ENCODE results near the gene RCOR3.
"Not testable (repeated sequence)": the region's sequence is repeated elsewhere in the genome, so short reads cannot be mapped to it uniquely, and the experiment has no call there.

RCOR3 gene

GRCh38 chr1:211210965-211211364 is 48.2 kb upstream of the RCOR3 start (continued):
- TF ChIP-seq TSHZ2 (CRISPR knock-in tag; IDR thresholded peaks at IDR 0.05) (no peak), BACH2 (CRISPR knock-in tag; IDR thresholded peaks at IDR 0.05; ENCODE audit: borderline replicate concordance) (no peak), GLIS3 (CRISPR knock-in tag; IDR thresholded peaks at IDR 0.05) (no peak)

GRCh38 chr1:211213702-211214101 is 45.5 kb upstream of the RCOR3 start:
- ATAC-seq: no peak
- TF ChIP-seq ZNF8 (CRISPR knock-in tag; IDR thresholded peaks at IDR 0.05) (no peak), ZNF565 (CRISPR knock-in tag; conservative IDR thresholded peaks at IDR 0.05; ENCODE audit: low read depth) (no peak), CSDC2 (CRISPR knock-in tag; IDR thresholded peaks at IDR 0.05) (no peak), ISL1 (CRISPR knock-in tag; IDR thresholded peaks at IDR 0.05) (no peak), ARNTL (CRISPR knock-in tag; IDR thresholded peaks at IDR 0.05; ENCODE audit: borderline replicate concordance, low read depth) (no peak), RARB (CRISPR knock-in tag; IDR thresholded peaks at IDR 0.05) (no peak), OSR1 (CRISPR knock-in tag; IDR thresholded peaks at IDR 0.05) (no peak), ZNF70 (CRISPR knock-in tag; IDR thresholded peaks at IDR 0.05) (no peak), SNAI2 (CRISPR knock-in tag; IDR thresholded peaks at IDR 0.05) (no peak), ESRRG (CRISPR knock-in tag; IDR thresholded peaks at IDR 0.05) (no peak), CREB5 (CRISPR knock-in tag; IDR thresholded peaks at IDR 0.05; ENCODE audit: low read depth) (no peak), TOX (CRISPR knock-in tag; IDR thresholded peaks at IDR 0.05; ENCODE audit: borderline replicate concordance) (no peak)

GRCh38 chr1:211215577-211215976 is 43.6 kb upstream of the RCOR3 start:
- TF ChIP-seq TCF4 (CRISPR knock-in tag; IDR thresholded peaks at IDR 0.05; ENCODE audit: borderline replicate concordance) (no peak), BACH2 (CRISPR knock-in tag; IDR thresholded peaks at IDR 0.05; ENCODE audit: borderline replicate concordance) (no peak), SNAI2 (CRISPR knock-in tag; IDR thresholded peaks at IDR 0.05) (no peak), ZC3H10 (CRISPR knock-in tag; IDR thresholded peaks at IDR 0.05) (no peak)
- ATAC-seq: no peak

- ATAC-seq: no peak
- TF ChIP-seq ZFP3 (CRISPR knock-in tag; IDR thresholded peaks at IDR 0.05): no peak
- no peak for TF ChIP-seq ARNTL (CRISPR knock-in tag; IDR thresholded peaks at IDR 0.05; ENCODE audit: borderline replicate concordance, low read depth)
- no peak for TF ChIP-seq ISL1 (CRISPR knock-in tag; IDR thresholded peaks at IDR 0.05)
- TF ChIP-seq ZFP30 (CRISPR knock-in tag; IDR thresholded peaks at IDR 0.05): no peak
- TF ChIP-seq CSRNP3 (CRISPR knock-in tag; IDR thresholded peaks at IDR 0.05): no peak
- no peak for TF ChIP-seq OSR1 (CRISPR knock-in tag; IDR thresholded peaks at IDR 0.05)
- TF ChIP-seq ZNF565 (CRISPR knock-in tag; conservative IDR thresholded peaks at IDR 0.05; ENCODE audit: low read depth): no peak
- no peak for TF ChIP-seq ZC3H10 (CRISPR knock-in tag; IDR thresholded peaks at IDR 0.05)
- TF ChIP-seq GLIS3 (CRISPR knock-in tag; IDR thresholded peaks at IDR 0.05): no peak
- no peak for TF ChIP-seq TSHZ2 (CRISPR knock-in tag; IDR thresholded peaks at IDR 0.05)
- TF ChIP-seq ZNF8 (CRISPR knock-in tag; IDR thresholded peaks at IDR 0.05): no peak
- no peak for TF ChIP-seq PATZ1 (CRISPR knock-in tag; IDR thresholded peaks at IDR 0.05; ENCODE audit: borderline replicate concordance)
- TF ChIP-seq PPARA (CRISPR knock-in tag; IDR thresholded peaks at IDR 0.05; ENCODE audit: borderline replicate concordance): no peak
- no peak for TF ChIP-seq TOX (CRISPR knock-in tag; IDR thresholded peaks at IDR 0.05; ENCODE audit: borderline replicate concordance)
These were observed 41.8 kb upstream of the RCOR3 start for GRCh38 chr1:211217392-211217791.

- not testable (repeated sequence) for ATAC-seq
These were observed 36.5 kb upstream of the RCOR3 start for GRCh38 chr1:211222469-211223234.

GRCh38 chr1:211228573-211229364 is 30.4 kb upstream of the RCOR3 start:
- ATAC-seq: not testable (repeated sequence)

Data from SK-N-SH treated with all-trans-retinoic acid at 6 μM for 48 hours (cell line).